ENCODE results near the gene RBM34. TPM values are rescaled to one million over a fixed set of nuclear protein-coding genes. Genes with fewer than 3 reads are reported as not detected.
"Not testable (repeated sequence)": the region's sequence is repeated elsewhere in the genome, so short reads cannot be mapped to it uniquely, and the experiment has no call there.

RBM34 gene
- polyA plus RNA-seq, 10 donors: 49.2 to 66.8 (median 59.0) TPM

GRCh38 chr1:235124111-235124510 lies 36.9 kb downstream of the RBM34 start:
- no peak for DNase-seq

GRCh38 chr1:235122348-235122747 lies 38.7 kb downstream of the RBM34 start:
- no peak for DNase-seq

GRCh38 chr1:235113183-235113917 lies 47.7 kb downstream of the RBM34 start:
- no peak for DNase-seq

GRCh38 chr1:235112297-235113182 lies 48.5 kb downstream of the RBM34 start:
- DNase-seq: no peak

- DNase-seq: no peak
Measured at GRCh38 chr1:235111107-235111506, 49.9 kb downstream of the RBM34 start.

GRCh38 chr1:235108876-235109275 lies 52.2 kb downstream of the RBM34 start:
- no peak for DNase-seq

- no peak for DNase-seq
Measured at GRCh38 chr1:235108185-235108593, 52.9 kb downstream of the RBM34 start.

GRCh38 chr1:235107368-235108184 lies 53.5 kb downstream of the RBM34 start:
- DNase-seq: no peak

- no peak for DNase-seq
Measured at GRCh38 chr1:235106457-235106856, 54.6 kb downstream of the RBM34 start.

GRCh38 chr1:235105051-235106043 lies 55.7 kb downstream of the RBM34 start:
- no peak for DNase-seq

GRCh38 chr1:235102993-235103411 lies 58.0 kb downstream of the RBM34 start:
- peak in 1 of 3 donors; percentile 38 for DNase-seq

- no peak for DNase-seq
Measured at GRCh38 chr1:235102259-235102582, 58.8 kb downstream of the RBM34 start.

- DNase-seq: no peak
Measured at GRCh38 chr1:235101558-235102258, 59.3 kb downstream of the RBM34 start.

GRCh38 chr1:235100194-235100772 lies 60.8 kb downstream of the RBM34 start:
- peak; percentile 77 to 93 (median 81) for DNase-seq

GRCh38 chr1:235098991-235099390 lies 62.1 kb downstream of the RBM34 start:
- DNase-seq: no peak

GRCh38 chr1:235098547-235098946 lies 62.5 kb downstream of the RBM34 start:
- DNase-seq: no peak

- not testable (repeated sequence) for DNase-seq
Measured at GRCh38 chr1:235097501-235097900, 63.5 kb downstream of the RBM34 start.

- no peak for DNase-seq
Measured at GRCh38 chr1:235095938-235096562, 65.0 kb downstream of the RBM34 start.
